ENCODE measurements around the gene IFNA6. TPM values are rescaled to one million over a fixed set of nuclear protein-coding genes. Genes with fewer than 3 reads are reported as not detected.

IFNA6 gene
- polyA plus RNA-seq, 1 donor from 2014 or later: not detected

DNA sequence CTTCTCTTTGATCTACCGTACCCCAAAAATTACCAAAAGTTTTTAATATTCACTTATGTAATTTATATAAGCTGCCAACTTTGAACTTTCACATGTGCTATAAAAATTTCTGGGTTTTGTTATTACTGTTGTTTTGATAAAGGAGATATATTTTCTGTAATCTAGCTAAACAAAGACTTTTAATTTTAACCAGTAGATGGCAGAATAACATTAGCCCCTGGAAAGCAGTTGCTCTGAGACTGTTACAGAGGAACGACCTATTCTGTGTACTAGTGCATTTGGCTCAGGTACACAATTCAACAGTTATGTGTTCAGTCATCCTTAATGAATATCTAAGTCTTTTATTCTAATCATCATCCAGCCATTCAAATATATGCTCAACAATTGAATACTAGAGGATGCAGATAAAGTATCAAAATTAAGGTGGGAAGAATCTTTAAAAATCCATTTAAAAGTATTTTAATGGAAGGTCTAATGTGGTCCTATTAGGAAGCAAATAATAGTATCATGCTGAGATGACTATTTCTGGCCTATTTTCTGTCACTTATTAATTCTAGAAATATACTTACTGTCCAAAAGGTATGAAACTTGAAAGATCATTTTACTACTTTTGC lies 24.1 kb downstream of the IFNA6 start:
- H3K36me3 ChIP-seq (ENCODE audit: insufficient read depth, low read length): no peaks in the 10 kb centered on the region
- H3F3A ChIP-seq (ENCODE audit: insufficient read depth, low read length, poor library complexity, severe bottlenecking): no peaks in the 10 kb centered on the region
- H3K4me3 ChIP-seq (ENCODE audit: low read length): no peak overlapping the region
- H3K4me2 ChIP-seq (ENCODE audit: low read length): no peak overlapping the region
- peaks cover 35% of the 10 kb centered on the region for H3K79me2 ChIP-seq (replicated peaks; ENCODE audit: insufficient read depth, low read length)
- H3K9ac ChIP-seq (ENCODE audit: low read length): no peak overlapping the region
- H4K20me1 ChIP-seq (ENCODE audit: insufficient read depth): no peaks in the 10 kb centered on the region
- H3K27me3 ChIP-seq (ENCODE audit: insufficient read depth, low read depth, low read length): no peaks in the 10 kb centered on the region
- no peaks in the 10 kb centered on the region for H3K9me2 ChIP-seq (ENCODE audit: insufficient read depth, low read length)
- no peak overlapping the region for H3K27ac ChIP-seq (ENCODE audit: low read length)
- no peaks in the 10 kb centered on the region for H3K9me3 ChIP-seq (ENCODE audit: low read length)
- TF ChIP-seq, protein P1, sequence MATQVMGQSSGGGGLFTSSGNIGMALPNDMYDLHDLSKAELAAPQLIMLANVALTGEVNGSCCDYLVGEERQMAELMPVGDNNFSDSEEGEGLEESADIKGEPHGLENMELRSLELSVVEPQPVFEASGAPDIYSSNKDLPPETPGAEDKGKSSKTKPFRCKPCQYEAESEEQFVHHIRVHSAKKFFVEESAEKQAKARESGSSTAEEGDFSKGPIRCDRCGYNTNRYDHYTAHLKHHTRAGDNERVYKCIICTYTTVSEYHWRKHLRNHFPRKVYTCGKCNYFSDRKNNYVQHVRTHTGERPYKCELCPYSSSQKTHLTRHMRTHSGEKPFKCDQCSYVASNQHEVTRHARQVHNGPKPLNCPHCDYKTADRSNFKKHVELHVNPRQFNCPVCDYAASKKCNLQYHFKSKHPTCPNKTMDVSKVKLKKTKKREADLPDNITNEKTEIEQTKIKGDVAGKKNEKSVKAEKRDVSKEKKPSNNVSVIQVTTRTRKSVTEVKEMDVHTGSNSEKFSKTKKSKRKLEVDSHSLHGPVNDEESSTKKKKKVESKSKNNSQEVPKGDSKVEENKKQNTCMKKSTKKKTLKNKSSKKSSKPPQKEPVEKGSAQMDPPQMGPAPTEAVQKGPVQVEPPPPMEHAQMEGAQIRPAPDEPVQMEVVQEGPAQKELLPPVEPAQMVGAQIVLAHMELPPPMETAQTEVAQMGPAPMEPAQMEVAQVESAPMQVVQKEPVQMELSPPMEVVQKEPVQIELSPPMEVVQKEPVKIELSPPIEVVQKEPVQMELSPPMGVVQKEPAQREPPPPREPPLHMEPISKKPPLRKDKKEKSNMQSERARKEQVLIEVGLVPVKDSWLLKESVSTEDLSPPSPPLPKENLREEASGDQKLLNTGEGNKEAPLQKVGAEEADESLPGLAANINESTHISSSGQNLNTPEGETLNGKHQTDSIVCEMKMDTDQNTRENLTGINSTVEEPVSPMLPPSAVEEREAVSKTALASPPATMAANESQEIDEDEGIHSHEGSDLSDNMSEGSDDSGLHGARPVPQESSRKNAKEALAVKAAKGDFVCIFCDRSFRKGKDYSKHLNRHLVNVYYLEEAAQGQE (IDR thresholded peaks at IDR 0.05; ENCODE audit: borderline replicate concordance): no peak
- TF ChIP-seq SMC3 (conservative IDR thresholded peaks at IDR 0.05; ENCODE audit: poor library complexity) (peak; percentile 73), TAF1 (IDR thresholded peaks at IDR 0.05; ENCODE audit: low read depth) (no peak), RAD21 (conservative IDR thresholded peaks at IDR 0.05) (peak; percentile 83), CTCF (IDR thresholded peaks at IDR 0.05; ENCODE audit: poor library complexity, severe bottlenecking) (peak; percentile 78), EP300 (conservative IDR thresholded peaks at IDR 0.05; ENCODE audit: poor library complexity, severe bottlenecking) (no peak), POLR2AphosphoS5 (IDR thresholded peaks at IDR 0.05) (no peak)
- H2AFZ ChIP-seq (ENCODE audit: low read depth, low read length): no peak overlapping the region

- H3K4me3 ChIP-seq (ENCODE audit: low read length): no peak overlapping the region
- H3F3A ChIP-seq (ENCODE audit: insufficient read depth, low read length, poor library complexity, severe bottlenecking): no peaks in the 10 kb centered on the region
- no peaks in the 10 kb centered on the region for H3K36me3 ChIP-seq (ENCODE audit: insufficient read depth, low read length)
- H3K4me2 ChIP-seq (ENCODE audit: low read length): no peak overlapping the region
- no peaks in the 10 kb centered on the region for H3K9me3 ChIP-seq (ENCODE audit: low read length)
- H3K9ac ChIP-seq (ENCODE audit: low read length): no peak overlapping the region
- H3K27me3 ChIP-seq (ENCODE audit: insufficient read depth, low read depth, low read length): no peaks in the 10 kb centered on the region
- H4K20me1 ChIP-seq (ENCODE audit: insufficient read depth): no peaks in the 10 kb centered on the region
- H3K9me2 ChIP-seq (ENCODE audit: insufficient read depth, low read length): no peaks in the 10 kb centered on the region
- TF ChIP-seq SMC3 (conservative IDR thresholded peaks at IDR 0.05; ENCODE audit: poor library complexity): no peak
- TF ChIP-seq EP300 (conservative IDR thresholded peaks at IDR 0.05; ENCODE audit: poor library complexity, severe bottlenecking): no peak
- TF ChIP-seq, protein P1 (IDR thresholded peaks at IDR 0.05; ENCODE audit: borderline replicate concordance): no peak
- TF ChIP-seq POLR2AphosphoS5 (IDR thresholded peaks at IDR 0.05): no peak
- TF ChIP-seq EZH2 (IDR thresholded peaks at IDR 0.05; ENCODE audit: borderline replicate concordance, insufficient read depth, low read length, poor library complexity, severe bottlenecking): no peak
- TF ChIP-seq MXI1 (conservative IDR thresholded peaks at IDR 0.05; ENCODE audit: poor library complexity, severe bottlenecking): no peak
- no peak for TF ChIP-seq CTCF (IDR thresholded peaks at IDR 0.05; ENCODE audit: poor library complexity, severe bottlenecking)
- TF ChIP-seq TAF1 (IDR thresholded peaks at IDR 0.05; ENCODE audit: low read depth): no peak
- no peak for TF ChIP-seq RAD21 (conservative IDR thresholded peaks at IDR 0.05)
- H3K79me2 ChIP-seq (replicated peaks; ENCODE audit: insufficient read depth, low read length): peaks cover 9% of the 10 kb centered on the region
- H3K27ac ChIP-seq (ENCODE audit: low read length): no peak overlapping the region
- no peak overlapping the region for H2AFZ ChIP-seq (ENCODE audit: low read depth, low read length)
These were observed 26.6 kb downstream of the IFNA6 start for GRCh38 chr9:21324047-21324446.

All from neural cell (in vitro differentiated cells).